ENCODE results near the gene RPUSD1. TPM values are rescaled to one million over a fixed set of nuclear protein-coding genes. Genes with fewer than 3 reads are reported as not detected.
A peak's percentile ranks its signal among the peaks of the same experiment; 100 is the strongest.
"Not testable (repeated sequence)": the region's sequence is repeated elsewhere in the genome, so short reads cannot be mapped to it uniquely, and the experiment has no call there.

Gene RPUSD1
- total RNA-seq, 1 donor from 2014 or later, result 7.9 TPM

DNA sequence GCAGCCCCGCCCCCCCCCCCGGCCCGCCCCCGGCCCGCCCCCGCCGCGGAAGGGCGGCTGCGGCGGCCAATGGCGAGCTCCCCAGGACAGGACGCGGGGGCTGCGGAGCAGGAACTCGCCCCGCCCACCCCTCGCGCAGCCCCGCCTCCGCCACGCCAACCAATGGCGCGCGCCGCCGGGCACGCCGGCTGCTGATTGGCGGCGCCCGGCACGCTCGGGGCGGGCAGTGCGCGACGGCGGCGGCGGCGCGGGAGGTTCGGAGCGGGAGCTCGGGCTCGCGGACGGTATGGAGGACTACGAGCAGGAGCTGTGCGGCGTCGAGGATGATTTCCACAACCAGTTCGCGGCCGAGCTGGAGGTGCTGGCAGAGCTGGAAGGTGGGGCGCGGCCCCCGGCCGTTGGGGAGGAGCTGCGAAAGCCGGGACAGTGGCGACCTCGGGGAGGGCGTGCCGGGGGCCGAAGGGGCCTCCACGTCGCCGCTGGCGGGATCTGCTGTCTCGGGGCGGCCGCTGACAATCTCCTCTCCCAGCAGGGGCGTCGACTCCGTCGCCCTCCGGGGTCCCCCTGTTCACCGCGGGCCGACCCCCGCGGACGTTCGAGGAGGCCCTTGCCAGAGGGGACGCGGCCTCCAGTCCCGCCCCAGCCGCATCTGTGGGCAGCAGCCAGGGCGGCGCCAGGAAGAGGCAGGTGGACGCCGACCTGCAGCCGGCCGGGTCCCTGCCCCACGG lies 382 bp upstream of the RPUSD1 start, which contains the start of gene CHTF18:
Gene CHTF18, plus strand, starts transcription at position 222 of the 728 bp plus-strand sequence. Its CDS starts 65 bp downstream, at position 287.
- DNase-seq (ENCODE audit: low spot score), result peak; percentile 94
- intact Hi-C loops (cut with DNase I), result loop anchor here (5.0 kb wide), 2 partner anchors 46 to 211 kb away; partner anchors contain the start of gene CIAO3

DNA sequence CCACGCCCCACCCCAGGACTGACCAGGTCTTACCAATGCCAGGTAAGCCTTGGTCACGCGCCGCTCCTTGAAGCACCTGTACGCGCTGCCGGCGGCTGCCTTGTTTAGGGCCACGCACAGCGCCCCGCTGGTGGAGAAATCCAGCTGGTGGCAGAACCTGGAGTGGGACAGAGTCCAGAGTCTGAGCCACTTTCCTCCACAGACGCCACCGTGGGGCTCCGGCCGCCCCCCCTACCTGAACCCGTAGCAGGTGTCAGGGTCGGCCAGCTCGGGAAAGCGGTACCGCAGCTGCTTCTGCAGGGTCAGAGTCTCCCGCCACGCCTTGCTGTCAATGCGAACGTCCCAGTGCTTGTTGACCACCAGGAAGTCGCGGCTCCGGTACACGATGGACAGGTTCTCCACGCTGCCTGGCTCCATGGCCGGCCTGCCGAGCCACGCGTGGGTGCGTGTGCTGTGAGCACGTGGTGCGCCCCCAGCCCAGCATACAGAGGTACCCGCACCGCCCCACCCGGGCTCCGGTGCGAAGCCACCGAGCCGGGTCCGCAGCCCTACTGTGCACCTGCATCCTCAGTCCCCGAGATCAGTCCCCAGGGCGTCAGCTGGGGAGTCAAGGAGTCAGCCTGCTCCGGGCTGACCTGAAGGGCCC lies 737 bp downstream of the RPUSD1 start:
- no peak for DNase-seq (ENCODE audit: low spot score)
- intact Hi-C loops (cut with DNase I), result loop anchor here (5.0 kb wide), 2 partner anchors 45 to 210 kb away; partner anchors contain the start of gene CIAO3

- intact Hi-C loops (cut with DNase I), result loop anchor here (1.0 to 5.0 kb wide), 3 partner anchors 44 to 209 kb away; partner anchors contain the start of gene CIAO3
- peak; percentile 81 for DNase-seq (ENCODE audit: low spot score)
These were observed 2.3 kb downstream of the RPUSD1 start for GRCh38 chr16:785563-786535.

DNA sequence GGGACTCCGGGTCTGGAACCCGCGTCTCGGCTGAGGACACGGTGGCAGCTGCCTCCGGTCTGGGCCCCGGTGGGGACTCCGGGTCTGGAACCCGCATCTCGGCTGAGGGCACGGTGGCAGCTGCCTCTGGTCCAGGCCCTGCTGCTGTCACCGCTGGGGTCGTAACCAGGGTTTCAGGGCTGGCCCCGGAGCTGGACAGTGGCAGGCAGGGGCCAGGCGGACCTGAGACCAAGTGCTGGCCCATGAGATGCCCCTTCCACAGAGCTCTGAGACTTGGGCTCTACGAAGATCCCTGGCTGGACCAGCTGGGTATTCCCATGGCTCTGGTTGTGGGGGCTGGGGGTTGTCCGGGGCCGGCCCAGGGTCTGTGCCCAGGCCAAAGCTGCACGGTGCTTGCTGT lies 3.8 kb downstream of the RPUSD1 start:
- no peak for DNase-seq (ENCODE audit: low spot score)
- intact Hi-C loops (cut with DNase I), result no loop called here

GRCh38 chr16:783404-784161 lies 4.6 kb downstream of the RPUSD1 start:
- no peak for DNase-seq (ENCODE audit: low spot score)
- intact Hi-C loops (cut with DNase I), result no loop called here

- no peak for DNase-seq (ENCODE audit: low spot score)
- intact Hi-C loops (cut with DNase I), result no loop called here
These were observed 5.3 kb downstream of the RPUSD1 start for GRCh38 chr16:782766-783403.

- intact Hi-C loops (cut with DNase I), result no loop called here
- no peak for DNase-seq (ENCODE audit: low spot score)
These were observed 5.9 kb downstream of the RPUSD1 start for GRCh38 chr16:782258-782657.

DNA sequence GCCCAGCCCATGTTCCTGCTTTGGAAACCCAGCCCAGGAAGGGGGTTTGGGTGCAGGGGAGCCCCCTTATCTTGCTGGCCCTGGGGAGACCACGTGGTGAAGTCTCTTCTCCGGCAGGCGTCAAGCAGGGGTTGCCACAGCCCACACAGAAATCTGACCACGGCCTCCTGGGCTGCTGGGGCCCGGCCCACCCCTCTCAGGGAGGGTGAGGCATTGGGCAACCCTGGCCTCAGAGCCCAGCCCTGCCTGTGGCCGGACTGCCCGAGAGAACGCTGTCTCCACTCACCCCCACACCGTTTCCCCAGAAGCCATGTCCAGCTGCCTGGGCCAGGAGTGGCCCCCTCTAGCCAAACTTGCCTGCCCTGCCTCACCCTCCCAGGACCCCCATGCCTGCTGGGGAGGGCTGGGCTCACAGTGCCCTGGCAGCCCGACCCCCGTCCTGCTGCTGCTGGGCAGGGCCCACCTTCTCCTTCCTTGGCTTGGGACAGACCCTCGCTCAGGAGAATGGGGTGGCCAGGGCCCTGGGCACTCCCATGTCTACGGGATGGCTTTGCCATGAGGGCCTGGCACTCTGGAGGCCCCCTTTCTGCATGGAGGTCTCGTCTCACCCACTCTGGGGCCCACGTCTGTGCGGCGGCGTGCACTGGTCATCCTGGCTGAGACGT lies 6.7 kb downstream of the RPUSD1 start:
- intact Hi-C loops (cut with DNase I), result no loop called here
- no peak for DNase-seq (ENCODE audit: low spot score)

- DNase-seq (ENCODE audit: low spot score), result no peak
- intact Hi-C loops (cut with DNase I), result no loop called here
These were observed 7.9 kb downstream of the RPUSD1 start for GRCh38 chr16:780296-780695.

- DNase-seq (ENCODE audit: low spot score), result no peak
- intact Hi-C loops (cut with DNase I), result no loop called here
These were observed 8.6 kb downstream of the RPUSD1 start for GRCh38 chr16:779561-779960.

- intact Hi-C loops (cut with DNase I), result no loop called here
- no peak for DNase-seq (ENCODE audit: low spot score)
These were observed 9.2 kb downstream of the RPUSD1 start for GRCh38 chr16:778909-779527.

- intact Hi-C loops (cut with DNase I), result no loop called here
- DNase-seq (ENCODE audit: low spot score), result no peak
These were observed 9.7 kb downstream of the RPUSD1 start for GRCh38 chr16:778447-778846.

DNA sequence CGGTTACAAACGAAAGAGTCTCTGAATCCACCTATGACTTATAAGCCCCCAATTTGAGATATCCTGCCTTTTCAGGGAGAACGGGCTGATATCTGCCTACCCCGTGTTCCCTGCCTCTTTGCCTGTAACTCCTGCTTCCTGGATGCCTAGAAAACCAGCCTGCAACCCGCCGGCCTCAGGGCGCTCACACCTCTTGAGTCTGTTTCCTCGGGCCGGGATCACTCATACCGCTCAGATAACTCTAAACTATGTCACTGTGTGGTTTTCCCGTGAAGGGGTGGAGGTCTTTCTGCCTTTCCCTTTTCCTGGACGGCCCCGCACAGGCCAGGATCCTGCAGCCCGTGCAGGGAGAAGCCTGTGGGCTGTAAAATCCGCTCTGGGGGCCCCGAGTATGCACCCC lies 10.4 kb downstream of the RPUSD1 start:
- no peak for DNase-seq (ENCODE audit: low spot score)
- intact Hi-C loops (cut with DNase I), result no loop called here

- DNase-seq (ENCODE audit: low spot score), result no peak
- intact Hi-C loops (cut with DNase I), result no loop called here
These were observed 11.4 kb downstream of the RPUSD1 start for GRCh38 chr16:776824-777223.

GRCh38 chr16:776298-776697 lies 11.9 kb downstream of the RPUSD1 start:
- intact Hi-C loops (cut with DNase I); DNase-seq (ENCODE audit: low spot score): not testable (repeated sequence)

- DNase-seq (ENCODE audit: low spot score), result no peak
- intact Hi-C loops (cut with DNase I), result no loop called here
These were observed 12.9 kb downstream of the RPUSD1 start for GRCh38 chr16:775236-775796.

Data from cardiac septum (tissue), 1 donor.